MCF 10A (cell line): ENCODE data around the gene PCSK5. TPM values are rescaled to one million over a fixed set of nuclear protein-coding genes. Genes with fewer than 3 reads are reported as not detected.

Experiments used
- BruUV-seq: library from RNA; stranded (reverse); fragments of 400-500 nt; replicated peaks from 2 replicates; lab custom pipeline; 2021; lab: Mats Ljungman, UMichigan
- CTCF ChIA-PET: fragments of 300-600 bp; sonication (Branson Sonifier 250); formaldehyde crosslinking; extraction: SDS; loops from one replicate; lab custom pipeline; 2021; ENCODE audit warnings: antibody characterized with exemption, inconsistent platforms; lab: Yijun Ruan, JAX
- POLR2A ChIA-PET: fragments of 300-600, 350-650 bp; sonication (Branson Sonifier 250); formaldehyde crosslinking; extraction: SDS; loops from one replicate; lab custom pipeline; 2020; ENCODE audit warnings: antibody characterized with exemption, inconsistent platforms; lab: Yijun Ruan, JAX
- DNase-seq: peaks from one replicate; pipeline ENCODE4 v3.0.0-alpha.2; 2018; ENCODE audit not compliant: unreplicated experiment
- H3K27ac Mint-ChIP-seq: one replicate; pipeline ENCODE4 v1.8.0; 2022; ENCODE audit warnings: mild to moderate bottlenecking, low read depth, mixed read lengths; ENCODE audit not compliant: unreplicated experiment
- H3K27me3 Mint-ChIP-seq: one replicate; pipeline ENCODE4 v1.8.0; 2022; ENCODE audit warnings: mixed read lengths; ENCODE audit not compliant: insufficient read depth, unreplicated experiment
- H3K36me3 Mint-ChIP-seq: one replicate; pipeline ENCODE4 v1.8.0; 2022; ENCODE audit warnings: mild to moderate bottlenecking, moderate library complexity, mixed read lengths; ENCODE audit not compliant: insufficient read depth, unreplicated experiment
- H3K4me1 Mint-ChIP-seq: one replicate; pipeline ENCODE4 v1.8.0; 2022; ENCODE audit warnings: mixed read lengths; ENCODE audit not compliant: insufficient read depth, unreplicated experiment
- H3K4me3 Mint-ChIP-seq: one replicate; pipeline ENCODE4 v1.8.0; 2022; ENCODE audit warnings: mild to moderate bottlenecking, moderate library complexity, mixed read lengths; ENCODE audit not compliant: unreplicated experiment
- H3K9me3 Mint-ChIP-seq: one replicate; pipeline ENCODE4 v1.8.0; 2022; ENCODE audit warnings: mixed read lengths; ENCODE audit not compliant: unreplicated experiment
- CTCF ChIP-seq: fragments of 200-600 bp; IDR thresholded peaks from one replicate; pipeline ENCODE4 v1.8.0; 2022; ENCODE audit warnings: antibody characterized with exemption, mild to moderate bottlenecking; ENCODE audit not compliant: unreplicated experiment
- intact Hi-C: fragments of 100-400 bp; cut with micrococcal nuclease; formaldehyde crosslinking; loops from 2 replicates; pipeline ENCODE4 v1.14.1; 2022
- total RNA-seq: library from RNA; stranded (reverse); gene quantifications from 2 replicates; pipeline ENCODE4 v1.2.3, GENCODE V29; 2022

PCSK5 gene
- total RNA-seq, 1 experiment from 2014 or later, result not detected

GRCh38 chr9:76032797-76033373 lies 142.4 kb downstream of the PCSK5 start:
- Mint-ChIP-seq H3K9me3 (peaks cover 37% of the 10 kb centered on the region), H3K4me3 (no peak overlapping the region), H3K27ac (no peak overlapping the region), H3K27me3 (no peaks in the 10 kb centered on the region), H3K36me3 (no peaks in the 10 kb centered on the region), H3K4me1 (no peaks in the 10 kb centered on the region)
- no peak for TF ChIP-seq CTCF
- no TSS peak for BruUV-seq
- DNase-seq, result no peak
- ChIA-PET CTCF (interaction anchor here (0.6 kb wide), 1 partner anchor 267 kb away, joined by 4 read pairs; no protein-coding TSS in a partner anchor), POLR2A (no interaction called here)
- intact Hi-C loops, result no loop called here

GRCh38 chr9:76034049-76034448 lies 143.6 kb downstream of the PCSK5 start:
- BruUV-seq, result no TSS peak
- no peak overlapping the region for H3K4me3 Mint-ChIP-seq
- H3K4me1 Mint-ChIP-seq, result no peaks in the 10 kb centered on the region
- H3K27me3 Mint-ChIP-seq, result no peaks in the 10 kb centered on the region
- no peak overlapping the region for H3K27ac Mint-ChIP-seq
- TF ChIP-seq CTCF, result no peak
- no peak for DNase-seq
- ChIA-PET CTCF (no interaction called here), POLR2A (no interaction called here)
- peaks cover 32% of the 10 kb centered on the region for H3K9me3 Mint-ChIP-seq
- no peaks in the 10 kb centered on the region for H3K36me3 Mint-ChIP-seq
- intact Hi-C loops, result no loop called here

- CTCF ChIA-PET, result interaction anchor here (0.6 to 0.7 kb wide), 2 partner anchors 266 to 503 kb away, joined by 3 read pairs; no protein-coding TSS in a partner anchor
- BruUV-seq, result no TSS peak
Measured at GRCh38 chr9:76036762-76037161, 146.3 kb downstream of the PCSK5 start.

More at GRCh38 chr9:76036762-76037161, 146.3 kb downstream of the PCSK5 start:
- POLR2A ChIA-PET, result no interaction called here
- no peaks in the 10 kb centered on the region for H3K4me1 Mint-ChIP-seq
- intact Hi-C loops, result no loop called here
- peaks cover 41% of the 10 kb centered on the region for H3K9me3 Mint-ChIP-seq
- H3K27ac Mint-ChIP-seq, result no peak overlapping the region
- no peak overlapping the region for H3K4me3 Mint-ChIP-seq
- no peaks in the 10 kb centered on the region for H3K27me3 Mint-ChIP-seq
- no peak for DNase-seq
- H3K36me3 Mint-ChIP-seq, result no peaks in the 10 kb centered on the region
- TF ChIP-seq CTCF, result no peak
